Iris pigment epithelial cell (primary cell): ENCODE measurements around the gene DST.
"Not testable (repeated sequence)": the region's sequence is repeated elsewhere in the genome, so short reads cannot be mapped to it uniquely, and the experiment has no call there.

Source experiments
- DNase-seq: peaks from one replicate; pipeline ENCODE4 v3.0.0-alpha.2; 2011; ENCODE audit warnings: low read depth

The DST gene

DNA sequence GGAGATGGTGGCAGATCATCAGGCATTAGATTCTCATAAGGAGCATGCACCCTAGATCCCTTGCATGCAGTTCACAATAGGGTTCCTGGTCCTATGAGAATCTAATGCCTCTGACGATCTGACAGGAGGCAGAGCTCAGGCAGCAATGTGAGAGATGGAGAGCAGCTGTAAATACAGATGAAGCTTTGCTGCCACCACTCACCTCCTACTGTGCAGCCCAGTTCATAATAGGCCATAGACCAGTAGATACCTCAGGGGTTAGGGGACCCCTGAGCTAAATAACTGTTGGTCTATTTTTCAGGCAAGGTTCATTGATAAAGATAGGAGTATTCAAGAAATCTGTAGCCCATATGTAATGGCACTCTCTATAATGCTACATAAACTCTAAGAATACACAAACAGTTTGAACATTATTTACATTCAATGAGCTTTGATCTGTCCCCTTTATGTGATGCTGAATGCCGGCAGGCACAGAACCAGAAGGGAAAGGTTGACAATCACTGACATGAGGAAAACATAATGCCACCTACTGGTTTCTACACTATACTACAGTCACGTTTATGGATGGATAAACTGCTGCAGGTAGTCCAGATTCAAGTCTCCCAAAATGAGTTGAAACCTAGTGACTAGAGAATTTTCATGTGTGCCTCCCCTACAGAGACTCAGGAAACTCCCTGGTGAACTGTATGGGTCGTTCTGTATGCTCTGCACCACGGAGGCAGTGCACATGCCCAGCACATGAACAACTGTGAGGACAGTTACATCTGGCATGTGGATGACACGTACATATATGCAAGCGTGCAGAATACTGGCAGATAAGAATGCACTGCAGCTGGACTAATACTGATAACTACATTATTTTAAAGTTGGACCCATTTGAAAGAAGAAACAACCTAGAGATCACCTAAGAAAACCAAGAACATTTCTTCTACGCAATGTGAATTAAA lies 72.0 kb downstream of the DST start:
- peak; percentile 41 for DNase-seq

DNA sequence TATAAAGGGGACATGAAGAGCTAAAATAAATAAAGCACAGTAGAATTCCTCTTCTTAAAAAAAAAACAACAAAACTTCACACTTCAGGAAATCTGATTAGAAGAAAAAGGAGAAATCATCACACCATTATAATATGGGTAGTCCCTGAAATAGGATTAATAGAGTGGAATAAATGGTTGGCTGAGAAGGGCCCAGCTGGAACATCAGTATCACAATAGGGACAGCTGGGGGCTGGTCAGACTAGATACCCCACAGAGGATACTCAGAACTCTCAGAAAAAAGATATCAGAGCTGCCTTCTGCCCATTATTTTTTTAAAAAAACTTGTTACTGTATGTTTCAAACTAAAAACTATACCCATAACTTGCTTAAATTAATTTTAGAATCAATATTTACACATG lies 75.2 kb downstream of the DST start:
- DNase-seq: no peak

DNA sequence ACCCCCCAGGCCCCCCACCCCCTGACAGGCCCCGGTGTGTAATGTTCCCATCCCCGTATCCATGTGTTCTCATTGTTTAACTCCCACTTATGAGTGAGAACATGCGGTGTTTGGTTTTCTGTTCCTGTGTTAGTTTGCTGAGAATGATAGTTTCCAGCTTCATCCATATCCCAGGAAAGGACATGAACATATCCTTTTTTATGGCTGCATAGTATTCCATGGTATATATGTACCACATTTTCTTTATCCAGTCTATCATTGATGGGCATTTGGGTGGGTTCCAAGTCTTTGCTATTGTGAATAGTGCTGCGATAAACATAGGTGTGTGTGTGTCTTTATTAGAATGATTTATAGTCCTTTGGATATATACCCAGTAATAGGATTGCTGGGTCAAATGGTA lies 80.0 kb downstream of the DST start:
- DNase-seq: not testable (repeated sequence)

DNA sequence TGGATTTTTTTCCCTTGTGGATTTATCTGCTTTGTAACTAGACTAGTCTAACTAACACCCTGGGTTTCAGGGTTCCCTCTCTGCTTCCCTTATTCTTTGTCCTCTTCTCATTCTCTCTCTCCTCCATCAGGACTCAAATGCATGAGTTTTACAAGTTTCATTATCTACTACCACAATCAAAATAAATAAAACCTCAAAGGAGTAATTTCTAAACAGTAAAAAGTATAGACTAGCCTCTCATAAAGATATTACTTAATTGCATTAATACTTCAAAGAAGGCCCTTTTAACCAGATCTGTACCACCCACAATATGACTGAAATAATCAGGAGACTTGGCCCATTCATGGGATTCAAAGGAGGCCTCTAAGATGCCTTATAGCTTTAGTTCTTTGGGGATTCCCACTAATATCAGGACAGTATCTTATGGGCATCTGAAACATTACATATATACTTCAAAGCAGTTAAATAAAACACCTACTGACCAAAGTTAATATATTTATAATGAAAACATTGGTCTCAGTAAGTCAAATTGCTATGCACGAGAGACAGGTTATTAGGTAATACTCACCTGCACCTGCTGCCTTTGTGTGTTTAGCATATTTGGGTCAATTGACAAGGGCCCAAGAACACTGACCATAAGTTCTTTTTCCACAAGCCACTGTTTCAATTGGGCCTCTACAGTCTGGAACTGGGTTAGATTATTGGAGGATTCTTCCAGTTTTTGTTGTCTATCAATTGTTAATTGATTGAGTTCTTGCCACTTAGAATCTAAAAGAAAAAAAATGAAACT lies 85.7 kb downstream of the DST start:
- no peak for DNase-seq

DNA sequence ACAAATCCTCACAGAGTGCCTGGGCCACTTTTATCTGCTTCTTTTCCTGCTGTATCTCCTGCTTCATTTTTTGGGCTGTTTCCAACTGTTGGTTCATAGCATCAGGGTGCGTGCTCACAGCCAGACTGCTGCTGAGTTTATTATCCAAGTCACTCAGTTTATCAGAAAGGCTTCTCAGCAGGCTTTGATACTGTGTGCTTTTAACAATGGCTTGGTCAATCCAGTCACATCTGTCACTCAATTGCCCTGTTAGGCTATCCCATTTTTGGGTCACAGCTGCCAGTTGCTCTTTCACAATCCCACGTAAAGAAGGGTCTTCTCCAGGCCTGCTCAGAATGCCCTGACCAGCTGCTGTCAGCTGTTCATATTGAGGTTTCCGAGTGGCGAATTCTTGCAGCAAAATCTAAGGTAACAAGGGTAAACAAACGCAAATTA lies 87.2 kb downstream of the DST start:
- peak; percentile 72 for DNase-seq

DNA sequence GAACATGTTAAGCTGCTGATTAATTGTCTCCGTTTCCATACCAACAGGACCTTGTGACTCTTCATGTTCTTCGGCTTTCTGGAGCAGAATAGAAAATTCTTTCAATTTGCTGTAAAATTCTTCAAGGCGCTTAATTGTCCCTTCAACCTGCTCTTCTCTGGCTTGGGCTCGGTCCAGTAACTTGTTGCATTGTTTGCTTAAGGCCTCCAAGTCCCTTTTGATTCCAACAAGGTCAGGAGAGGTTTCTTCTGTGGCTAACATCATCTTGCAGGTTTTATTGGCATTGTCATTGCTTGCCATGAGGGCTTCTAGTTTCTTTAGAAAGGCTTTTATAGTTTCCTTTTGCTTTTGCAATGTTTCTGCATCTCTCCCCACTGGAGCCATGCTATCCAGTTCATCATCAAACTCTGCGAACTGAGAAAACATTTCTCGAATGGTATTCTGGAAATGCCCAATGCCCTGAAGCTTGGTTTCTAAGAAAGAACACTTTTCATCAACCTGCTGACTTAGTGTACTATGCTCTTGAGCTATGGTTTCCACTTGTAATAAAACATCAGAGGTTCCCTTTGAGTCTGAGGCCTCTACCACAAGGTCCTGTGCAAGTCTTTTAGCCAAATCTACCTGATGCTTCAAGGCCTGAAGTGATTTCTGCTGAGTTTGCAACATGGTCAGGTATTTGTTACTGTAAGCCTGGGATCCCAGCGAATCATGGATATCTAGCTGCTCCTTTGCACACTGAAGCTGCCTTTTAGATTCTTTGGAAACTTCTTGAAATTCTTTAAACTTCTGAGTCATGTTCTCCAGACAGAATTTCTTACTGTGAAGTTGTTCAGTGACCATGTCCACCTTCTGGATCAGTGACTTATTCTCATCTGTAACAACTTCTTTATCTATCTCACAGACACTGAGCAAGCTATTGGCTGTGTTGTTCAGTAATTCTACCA lies 90.2 kb downstream of the DST start:
- DNase-seq: peak; percentile 76

DNA sequence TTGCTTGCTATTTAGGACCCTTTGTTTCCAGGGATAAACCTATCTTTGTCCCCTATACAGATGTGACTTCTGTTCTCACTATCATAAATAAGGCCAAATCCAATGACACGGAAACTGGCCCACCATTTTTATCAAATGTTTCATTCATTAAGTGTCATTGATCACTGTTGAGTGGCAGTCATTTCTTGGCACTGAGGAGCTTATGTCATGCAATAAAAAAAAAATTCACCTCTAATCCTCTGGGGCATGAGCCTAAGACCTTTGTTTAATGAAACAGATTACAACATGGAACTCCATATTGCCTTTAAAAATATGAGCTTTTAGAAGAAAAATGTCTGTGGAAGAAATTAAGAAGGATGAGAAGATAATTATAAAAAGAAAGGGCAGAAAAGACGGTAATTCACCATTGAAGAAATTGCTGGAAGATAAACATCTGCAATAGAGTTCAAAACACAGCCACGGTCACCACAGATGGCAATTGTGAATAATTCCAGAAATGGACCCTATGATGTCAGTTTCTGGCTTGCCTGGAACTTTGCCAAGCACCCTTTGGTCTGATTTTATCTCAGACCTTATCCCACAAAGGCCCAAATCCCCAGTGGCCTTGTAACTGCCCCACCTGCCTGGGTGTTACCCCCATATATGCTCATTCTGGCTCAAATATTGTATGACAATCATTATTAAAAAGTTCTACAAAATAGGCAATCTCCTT lies 91.1 kb downstream of the DST start:
- no peak for DNase-seq

DNA sequence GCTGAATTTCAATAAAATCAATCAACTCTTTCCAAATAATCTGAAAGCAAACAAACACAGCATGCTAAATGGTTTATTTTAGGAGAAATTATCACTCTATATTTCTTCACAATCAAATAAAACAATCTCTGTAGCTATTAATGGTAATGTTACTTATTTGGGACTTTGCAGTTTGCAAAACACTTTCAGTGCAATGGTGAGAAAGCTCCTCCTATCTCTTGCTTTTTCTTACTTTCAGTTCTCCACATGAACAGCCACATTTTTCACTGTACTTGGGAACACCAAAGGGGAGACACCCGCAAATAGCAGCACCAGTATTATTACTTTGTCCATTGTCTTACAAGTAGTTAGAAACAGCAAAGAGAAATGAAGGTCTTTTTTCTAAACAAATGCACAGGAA lies 92.4 kb downstream of the DST start:
- no peak for DNase-seq

DNA sequence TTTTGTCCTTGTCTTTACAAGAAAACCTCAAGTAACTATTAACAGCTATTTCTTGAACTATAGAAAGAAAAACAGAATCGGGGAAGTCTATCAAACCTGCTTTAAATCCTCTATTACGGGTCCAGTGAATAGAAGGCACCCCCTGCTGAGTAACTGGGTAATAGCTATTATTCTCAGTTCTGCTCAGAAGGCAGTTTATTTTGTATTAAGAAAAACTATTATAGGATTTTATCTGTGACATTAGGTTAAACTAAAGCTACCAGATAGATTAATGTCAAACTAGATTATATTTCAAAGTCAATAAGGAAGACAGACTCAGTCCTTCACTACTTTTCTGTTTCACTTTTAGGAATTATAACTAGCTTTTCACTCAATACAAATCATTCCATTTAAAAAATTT lies 93.7 kb downstream of the DST start:
- peak; percentile 32 for DNase-seq

DNA sequence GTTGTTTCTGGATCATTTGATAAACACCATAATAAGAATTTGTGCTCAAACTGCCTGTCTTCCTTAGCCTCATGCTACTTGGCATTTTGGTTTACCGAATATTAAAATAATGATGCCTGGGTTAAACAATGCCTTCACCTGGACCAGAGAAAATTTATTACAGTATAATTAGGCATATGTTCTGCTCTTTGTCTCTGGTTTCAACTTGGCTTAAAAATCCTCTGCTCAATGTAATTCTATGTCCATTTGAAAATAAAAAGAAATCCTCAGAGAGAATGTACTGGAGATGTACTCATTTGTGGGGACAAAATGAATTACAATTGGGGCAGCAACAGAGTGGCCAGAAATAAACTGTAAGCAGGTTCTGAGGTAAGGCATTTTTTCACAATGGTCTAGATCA lies 95.0 kb downstream of the DST start:
- no peak for DNase-seq

DNA sequence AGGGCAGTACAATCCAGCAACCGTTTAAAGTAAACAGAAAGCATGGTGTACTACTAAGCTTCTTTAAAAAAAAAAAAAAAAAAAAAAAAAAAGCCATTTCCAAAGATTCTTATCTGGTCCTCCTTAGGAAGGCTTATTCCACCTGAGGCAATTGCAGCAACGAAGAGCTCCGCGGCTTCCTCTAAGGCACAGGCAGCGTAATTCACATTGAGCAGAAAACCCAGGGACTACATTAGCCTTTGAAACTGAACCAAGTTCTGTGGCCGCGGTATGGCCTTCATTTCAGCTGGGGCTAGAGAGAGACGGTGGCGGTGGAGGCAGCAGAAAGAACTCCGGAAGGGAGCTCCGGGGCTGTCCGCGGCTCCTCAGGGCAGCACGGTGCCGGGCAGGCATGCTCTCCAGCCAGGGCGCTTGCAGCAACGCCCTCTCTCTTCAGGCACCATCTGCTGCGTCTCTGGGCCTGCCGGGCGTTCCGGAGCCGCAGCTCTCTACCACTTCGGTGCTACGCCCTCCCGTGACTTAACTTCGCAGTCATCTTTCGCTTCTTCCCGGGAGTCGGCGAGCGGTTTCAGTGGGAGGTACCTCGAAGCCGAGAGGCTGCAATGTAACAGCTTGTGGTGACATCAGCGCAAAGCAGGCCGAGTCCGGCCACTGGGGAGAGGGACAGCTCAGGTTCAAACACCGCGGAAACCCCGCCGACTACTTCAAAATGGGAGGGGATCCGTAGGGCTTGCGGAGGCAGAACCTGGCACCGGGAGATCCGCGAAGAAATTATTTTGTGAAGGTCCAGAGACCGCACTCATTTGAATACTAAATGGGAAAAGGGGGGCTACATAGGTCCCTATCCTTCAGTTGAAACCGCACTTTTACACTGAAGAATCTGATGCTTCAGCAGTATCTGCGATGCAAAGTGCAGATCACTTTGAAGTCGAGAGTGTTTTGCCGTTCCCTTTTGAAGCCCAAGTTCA lies 100.0 kb downstream of the DST start:
- peak; percentile 99 for DNase-seq

DNA sequence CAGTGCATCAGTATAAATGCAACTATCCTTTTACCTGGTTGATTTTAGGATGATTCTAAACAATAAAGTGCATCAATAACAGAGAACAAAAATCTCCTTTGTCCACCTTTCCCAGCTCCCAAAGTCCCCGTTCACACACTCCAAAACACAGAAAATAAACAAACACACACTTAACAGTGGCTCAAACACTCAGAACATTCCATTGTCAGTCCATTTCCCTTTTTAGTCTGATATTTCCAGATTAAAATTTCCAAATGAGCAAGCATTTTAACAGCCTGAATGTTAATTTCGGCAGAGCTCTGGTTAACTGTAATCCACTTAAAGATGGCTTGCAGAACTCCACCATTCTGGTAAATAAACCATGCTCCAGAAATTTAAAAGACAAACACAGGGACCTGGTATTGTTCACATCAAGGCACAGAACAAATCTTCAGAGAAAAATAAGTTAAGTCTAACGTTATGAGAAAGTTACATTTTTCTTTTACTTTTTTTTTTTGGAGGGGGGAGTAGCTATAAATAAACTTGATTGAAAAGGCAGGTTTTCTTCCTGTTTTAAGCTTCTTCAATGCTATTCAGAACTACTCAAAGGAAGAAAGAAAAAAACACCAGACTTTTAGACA lies 100.8 kb downstream of the DST start:
- no peak for DNase-seq

DNA sequence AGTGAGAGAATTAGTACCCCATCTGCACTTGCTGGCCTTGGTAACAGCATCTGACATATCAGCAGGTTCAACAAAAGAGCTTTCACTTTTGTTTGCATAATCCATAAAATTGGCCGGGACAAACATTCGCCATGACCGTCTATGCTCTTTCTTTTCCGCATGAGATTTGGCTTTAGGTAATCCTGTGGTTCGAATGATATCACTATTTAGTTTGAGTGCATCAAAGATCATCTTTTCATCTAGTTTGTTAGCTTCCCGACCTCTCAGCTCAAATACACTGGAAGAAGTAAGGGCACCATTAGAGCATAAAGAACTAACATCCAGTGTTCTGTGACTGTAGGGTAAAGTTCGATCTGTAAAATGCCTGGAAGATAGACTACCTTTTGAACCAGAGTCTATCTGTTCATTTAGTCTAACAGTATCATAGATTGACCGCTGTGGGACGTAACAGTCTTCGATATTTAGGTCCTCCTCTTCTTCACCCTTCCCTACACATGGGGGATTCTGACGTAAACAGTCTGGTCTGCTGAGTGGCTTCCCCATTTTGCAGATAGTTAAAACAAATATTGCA lies 101.6 kb downstream of the DST start:
- no peak for DNase-seq

DNA sequence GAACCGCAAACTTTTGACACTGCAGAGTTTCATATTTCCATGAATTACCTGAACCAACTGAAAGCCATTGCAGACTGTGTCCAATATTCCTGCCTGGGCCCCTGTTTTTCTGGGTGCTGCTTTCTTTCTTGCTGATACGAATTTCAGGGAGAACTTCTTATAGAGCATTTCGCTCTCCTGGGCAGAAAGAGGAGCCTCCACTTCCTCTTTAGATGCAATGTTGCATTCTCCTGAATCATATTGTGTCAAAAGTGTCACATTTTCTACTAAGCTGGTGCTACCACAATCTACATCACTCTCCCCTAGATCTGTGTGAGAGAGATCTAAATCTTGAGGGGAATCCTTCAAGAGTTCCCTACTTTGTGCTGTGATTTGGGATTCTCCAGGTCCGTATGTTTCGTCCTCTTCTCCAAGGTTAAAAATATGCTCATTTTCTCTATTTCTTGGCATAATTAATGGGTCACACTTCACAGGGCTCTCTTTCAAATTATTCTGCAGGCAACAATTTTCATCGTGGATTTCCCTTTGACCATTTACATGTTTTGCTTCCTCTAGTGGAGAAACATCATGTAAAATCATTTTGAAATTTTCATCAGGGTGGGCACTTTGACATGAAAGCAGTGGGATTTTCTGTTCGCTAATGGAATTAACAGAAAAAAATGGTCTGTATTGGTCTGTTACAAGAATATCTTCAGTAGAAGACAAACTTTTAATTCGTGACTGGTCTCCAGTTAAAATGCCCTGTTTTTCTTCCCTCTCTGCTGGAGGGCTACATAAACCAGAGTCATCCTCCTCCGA lies 102.3 kb downstream of the DST start:
- no peak for DNase-seq

DNA sequence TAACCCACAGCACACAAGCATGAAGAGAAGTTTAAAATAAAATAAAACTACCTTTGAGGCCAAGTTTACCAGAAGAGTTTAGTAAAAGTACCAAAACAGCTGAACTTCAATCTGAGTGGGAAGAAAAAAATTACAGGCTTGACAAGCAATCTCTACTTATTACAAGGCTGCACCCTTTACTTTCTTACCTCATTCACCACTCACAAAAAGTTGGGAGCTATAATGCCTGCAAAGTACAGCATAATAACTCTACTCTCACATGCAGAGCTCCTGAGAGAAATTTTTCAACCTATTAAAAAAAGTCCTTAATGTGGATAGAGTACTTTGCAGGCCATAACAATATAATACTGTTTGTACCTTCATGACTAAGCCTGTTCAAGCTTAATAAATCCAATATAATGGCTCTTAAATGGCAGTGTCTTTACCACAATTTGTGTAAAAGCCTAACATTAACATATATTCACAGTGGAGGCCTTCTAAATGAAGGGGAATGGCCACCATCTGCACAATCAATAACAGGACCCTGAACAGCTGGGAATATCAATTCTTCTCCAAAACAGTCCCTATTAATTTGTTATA lies 103.1 kb downstream of the DST start:
- no peak for DNase-seq

DNA sequence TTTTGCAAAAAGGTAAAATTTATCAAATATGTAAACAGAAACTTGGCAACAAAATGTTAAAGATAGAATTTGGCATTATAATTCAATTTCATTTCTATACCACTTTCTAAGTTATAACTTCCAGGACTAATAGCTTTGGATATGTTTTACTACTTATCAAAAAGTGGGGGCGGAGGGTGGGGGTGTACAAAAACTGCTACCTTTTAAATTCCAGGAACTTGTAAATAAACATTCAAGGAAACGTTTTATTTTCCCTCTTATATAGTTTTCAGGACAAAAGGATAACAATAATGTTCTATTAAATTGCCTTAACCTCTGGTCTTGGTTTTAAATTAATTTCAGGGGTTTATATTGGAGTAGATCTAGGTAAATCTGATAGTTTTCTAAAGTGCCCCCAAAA lies 103.8 kb downstream of the DST start:
- no peak for DNase-seq

DNA sequence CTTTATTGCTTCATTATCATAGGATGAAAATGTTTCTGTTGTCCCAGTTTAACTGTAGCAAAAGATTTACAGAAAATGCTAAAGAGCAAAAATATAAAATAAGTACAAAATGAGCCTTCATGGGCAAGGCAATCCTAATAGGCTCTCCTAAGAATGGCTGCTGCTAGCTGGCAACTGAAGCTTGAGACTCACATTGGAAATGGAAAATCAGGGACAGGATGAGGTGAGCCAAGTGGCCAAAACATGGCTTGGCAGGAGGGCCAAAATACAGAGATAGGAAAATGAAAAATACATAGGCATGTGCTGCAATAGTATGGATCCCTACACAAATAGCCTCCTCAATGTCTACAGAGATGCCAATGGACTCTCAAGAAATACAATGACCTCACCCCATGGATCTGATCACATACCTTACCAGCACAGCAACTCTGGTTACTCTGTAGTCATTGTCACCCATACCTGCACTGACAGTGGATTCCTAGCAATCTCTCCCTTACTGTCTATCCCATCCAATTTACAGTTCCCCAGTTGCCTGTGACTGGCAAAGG lies 105.4 kb downstream of the DST start:
- DNase-seq: no peak

DNA sequence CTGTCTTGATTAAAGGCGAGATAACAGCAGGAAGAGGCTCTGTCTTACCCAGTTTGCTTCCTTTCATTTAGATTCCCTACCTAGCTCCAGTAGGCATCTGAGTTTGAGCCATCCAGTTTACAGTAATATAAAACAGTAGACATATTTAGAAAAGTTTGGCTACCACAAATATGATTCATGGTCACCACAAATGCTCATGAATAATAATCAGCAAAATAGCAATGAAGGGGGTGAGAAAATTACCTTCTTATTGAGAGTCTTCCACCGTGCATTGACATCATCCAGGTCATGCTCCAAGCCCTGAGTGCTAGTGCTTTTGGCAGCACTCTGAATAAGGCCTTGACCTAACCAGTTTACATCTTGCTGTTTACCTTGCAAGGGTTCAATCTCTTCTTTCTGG lies 106.2 kb downstream of the DST start:
- peak; percentile 53 for DNase-seq
